ENCODE measurements around the gene CAND2. TPM values are rescaled to one million over a fixed set of nuclear protein-coding genes. Genes with fewer than 3 reads are reported as not detected.
A peak's percentile ranks its signal among the peaks of the same experiment; 100 is the strongest.

Gene CAND2
- total RNA-seq, 1 experiment from 2014 or later = not detected

GRCh38 chr3:12810013-12810780, 13.7 kb downstream of the CAND2 start:
- intact Hi-C loops (cut with micrococcal nuclease; ENCODE audit: unreplicated experiment) = no loop called here
- peaks cover 8% of the 10 kb centered on the region for H3K4me1 Mint-ChIP-seq (ENCODE audit: low read depth, unreplicated experiment)
- peaks cover 16% of the 10 kb centered on the region for H3K27me3 Mint-ChIP-seq (ENCODE audit: unreplicated experiment)
- H3K4me3 Mint-ChIP-seq (ENCODE audit: low read depth, unreplicated experiment) = peak overlapping the region; percentile 68
- BruUV-seq (replicated peaks) = no TSS peak
- peaks cover 8% of the 10 kb centered on the region for H3K36me3 Mint-ChIP-seq (ENCODE audit: insufficient read depth, unreplicated experiment)
- CTCF ChIA-PET = interaction anchor here (0.6 to 1.4 kb wide), 9 partner anchors 11 to 1218 kb away, joined by 3 to 8 read pairs (median 3); no protein-coding TSS in a partner anchor
- no peak overlapping the region for H3K27ac Mint-ChIP-seq (ENCODE audit: unreplicated experiment)
- H3K9me3 Mint-ChIP-seq (ENCODE audit: low read depth, unreplicated experiment) = no peaks in the 10 kb centered on the region
- peak; percentile 96 for DNase-seq
- TF ChIP-seq CTCF (IDR thresholded peaks at IDR 0.05; ENCODE audit: unreplicated experiment) = peak; percentile 76

DNA sequence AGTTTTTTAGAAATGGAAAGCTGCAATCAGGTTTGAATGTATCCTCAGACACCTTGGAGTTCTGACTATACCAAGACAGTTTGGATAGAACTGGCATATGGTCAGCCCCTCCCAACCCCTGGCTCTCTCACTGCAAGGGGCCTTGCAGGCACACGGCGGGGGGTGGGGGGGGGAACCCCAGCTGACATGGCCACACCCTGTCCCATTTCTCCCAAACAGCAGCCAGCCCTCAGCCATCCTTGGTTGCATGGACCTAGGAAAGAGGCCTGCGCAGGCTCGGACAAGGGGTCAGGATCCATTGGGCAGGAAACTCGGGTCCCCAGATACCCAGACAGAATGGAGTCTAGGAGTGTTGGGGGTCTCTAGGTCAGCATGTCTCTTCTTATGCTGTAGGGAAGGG, 14.5 kb downstream of the CAND2 start:
- peaks cover 8% of the 10 kb centered on the region for H3K4me1 Mint-ChIP-seq (ENCODE audit: low read depth, unreplicated experiment)
- no peaks in the 10 kb centered on the region for H3K9me3 Mint-ChIP-seq (ENCODE audit: low read depth, unreplicated experiment)
- peak overlapping the region; percentile 68 for H3K4me3 Mint-ChIP-seq (ENCODE audit: low read depth, unreplicated experiment)
- H3K36me3 Mint-ChIP-seq (ENCODE audit: insufficient read depth, unreplicated experiment) = peaks cover 8% of the 10 kb centered on the region
- peaks cover 16% of the 10 kb centered on the region for H3K27me3 Mint-ChIP-seq (ENCODE audit: unreplicated experiment)
- intact Hi-C loops (cut with micrococcal nuclease; ENCODE audit: unreplicated experiment) = no loop called here
- TF ChIP-seq CTCF (IDR thresholded peaks at IDR 0.05; ENCODE audit: unreplicated experiment) = no peak
- CTCF ChIA-PET = interaction anchor here (1.3 to 1.4 kb wide), 2 partner anchors 10 to 23 kb away, joined by 6 to 8 read pairs; no protein-coding TSS in a partner anchor
- H3K27ac Mint-ChIP-seq (ENCODE audit: unreplicated experiment) = no peak overlapping the region
- no peak for DNase-seq
- BruUV-seq (replicated peaks) = no TSS peak

DNA sequence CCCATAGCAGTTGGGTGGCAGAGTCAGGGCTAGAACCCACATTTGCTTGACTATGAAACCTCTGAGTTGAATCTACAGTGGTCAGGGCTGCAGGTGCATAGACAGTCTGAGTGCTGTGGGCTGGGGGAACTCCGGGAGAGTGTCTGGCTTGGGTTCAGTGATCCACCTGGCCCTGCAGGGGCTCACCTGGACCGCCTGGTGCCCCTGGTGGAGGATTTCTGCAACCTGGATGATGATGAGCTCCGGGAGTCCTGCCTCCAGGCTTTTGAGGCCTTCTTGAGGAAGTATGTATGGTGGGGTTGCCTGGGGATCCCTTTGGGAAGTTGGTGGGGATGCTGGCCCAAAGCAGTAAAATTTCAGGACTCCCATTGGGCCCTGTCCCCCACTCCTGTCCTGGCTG, 16.3 kb downstream of the CAND2 start:
- H3K27me3 Mint-ChIP-seq (ENCODE audit: unreplicated experiment) = peaks cover 16% of the 10 kb centered on the region
- no peak overlapping the region for H3K27ac Mint-ChIP-seq (ENCODE audit: unreplicated experiment)
- H3K4me3 Mint-ChIP-seq (ENCODE audit: low read depth, unreplicated experiment) = no peak overlapping the region
- H3K36me3 Mint-ChIP-seq (ENCODE audit: insufficient read depth, unreplicated experiment) = peaks cover 8% of the 10 kb centered on the region
- no peaks in the 10 kb centered on the region for H3K9me3 Mint-ChIP-seq (ENCODE audit: low read depth, unreplicated experiment)
- BruUV-seq (replicated peaks) = no TSS peak
- H3K4me1 Mint-ChIP-seq (ENCODE audit: low read depth, unreplicated experiment) = peaks cover 8% of the 10 kb centered on the region
- no peak for DNase-seq
- CTCF ChIA-PET = no interaction called here
- no peak for TF ChIP-seq CTCF (IDR thresholded peaks at IDR 0.05; ENCODE audit: unreplicated experiment)
- intact Hi-C loops (cut with micrococcal nuclease; ENCODE audit: unreplicated experiment) = no loop called here

DNA sequence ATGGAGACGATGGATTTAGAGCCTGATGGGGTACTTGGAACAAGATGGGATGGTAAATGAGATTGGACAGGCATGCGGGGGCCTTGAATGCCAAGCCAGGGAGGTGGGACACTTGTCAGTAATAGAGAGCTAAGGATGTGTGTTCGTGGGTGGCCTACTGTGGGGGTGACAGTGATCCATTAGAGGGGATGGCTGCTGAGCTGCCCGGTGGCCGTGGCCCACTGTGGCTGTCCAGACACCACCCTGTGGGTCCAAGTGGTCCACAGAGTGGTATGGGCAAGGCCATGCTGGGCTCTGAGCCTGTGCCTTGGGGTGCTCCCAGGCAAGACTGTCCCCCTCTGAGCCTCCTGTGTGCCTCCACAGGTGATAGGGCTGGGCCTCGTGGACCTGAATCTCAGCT, 17.5 kb downstream of the CAND2 start:
- no peak for TF ChIP-seq CTCF (IDR thresholded peaks at IDR 0.05; ENCODE audit: unreplicated experiment)
- no peak overlapping the region for H3K4me3 Mint-ChIP-seq (ENCODE audit: low read depth, unreplicated experiment)
- H3K27me3 Mint-ChIP-seq (ENCODE audit: unreplicated experiment) = peaks cover 6% of the 10 kb centered on the region
- no peaks in the 10 kb centered on the region for H3K9me3 Mint-ChIP-seq (ENCODE audit: low read depth, unreplicated experiment)
- H3K4me1 Mint-ChIP-seq (ENCODE audit: low read depth, unreplicated experiment) = peaks cover 8% of the 10 kb centered on the region
- no peak for DNase-seq
- CTCF ChIA-PET = no interaction called here
- no peak overlapping the region for H3K27ac Mint-ChIP-seq (ENCODE audit: unreplicated experiment)
- intact Hi-C loops (cut with micrococcal nuclease; ENCODE audit: unreplicated experiment) = no loop called here
- BruUV-seq (replicated peaks) = no TSS peak
- H3K36me3 Mint-ChIP-seq (ENCODE audit: insufficient read depth, unreplicated experiment) = peaks cover 8% of the 10 kb centered on the region
